ENCODE results near the gene ADRA2B. TPM values are rescaled to one million over a fixed set of nuclear protein-coding genes. Genes with fewer than 3 reads are reported as not detected.

ADRA2B gene
- total and polyA plus RNA-seq, 2 donors (not counting 1 experiment from before 2014, with no cell fraction given), result 0.07 TPM; not detected in 1

DNA sequence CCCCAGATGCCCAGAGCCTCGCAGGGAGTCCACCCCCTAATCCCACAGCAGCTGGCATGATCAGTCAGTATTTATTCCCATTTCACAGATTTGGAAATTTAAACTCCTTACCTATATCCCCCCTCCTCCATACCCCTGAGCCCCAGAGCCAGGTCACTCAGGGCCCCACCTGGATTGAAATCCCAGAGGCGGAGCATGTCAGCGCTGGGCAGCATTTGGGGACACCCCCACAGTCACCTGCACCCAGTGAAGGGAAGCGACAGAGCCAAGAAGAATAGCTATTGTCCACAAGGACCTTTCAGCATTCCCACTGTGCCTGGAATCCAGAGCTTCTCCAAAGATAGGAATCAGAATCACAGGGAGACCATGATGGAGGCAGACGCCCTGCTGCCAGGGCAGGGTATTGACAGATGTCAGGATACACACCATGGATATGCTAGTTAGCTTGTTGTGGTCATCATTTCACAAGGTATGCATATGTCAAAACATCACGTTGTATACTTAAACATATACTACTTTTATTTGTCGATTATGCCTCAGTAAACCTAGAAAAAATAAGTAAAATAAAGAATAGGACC lies 22.9 kb upstream of the ADRA2B start:
- Histone ChIP-seq H3K4me3 (replicated peaks in 1 of 4; ENCODE audit: control extremely low read depth in 1 of 4, insufficient read depth in 1 of 4, low read depth in 3 of 4, low read length in 4 of 4) (no peak overlapping the region), H2AFZ (ENCODE audit: low read length) (no peak overlapping the region), H3K4me1 (ENCODE audit: control insufficient read depth, extremely low read depth, insufficient read depth, low read length) (no peaks in the 10 kb centered on the region), H3K36me3 (ENCODE audit: control insufficient read depth, insufficient read depth, low read length) (no peaks in the 10 kb centered on the region), H3K27me3 (ENCODE audit: control insufficient read depth, insufficient read depth, low read length) (peaks cover 11% of the 10 kb centered on the region), H3K27ac (ENCODE audit: insufficient read depth, low read length) (no peak overlapping the region), H3K9ac (ENCODE audit: insufficient read depth, low read length) (no peak overlapping the region), H3K79me2 (ENCODE audit: control insufficient read depth, insufficient read depth, low read length) (no peaks in the 10 kb centered on the region), H3K4me2 (ENCODE audit: extremely low read depth, insufficient read depth, low read length) (no peak overlapping the region), H3K9me3 (ENCODE audit: control insufficient read depth, insufficient read depth, low read depth, low read length) (no peaks in the 10 kb centered on the region), H4K20me1 (ENCODE audit: control insufficient read depth, extremely low read depth, insufficient read depth, low read length) (no peaks in the 10 kb centered on the region)
- DNase-seq (ENCODE audit: low read depth in 2 of 2), result no peak
- TF ChIP-seq EZH2 (IDR thresholded peaks at IDR 0.05; ENCODE audit: low read length, missing control alignments), result no peak
- TF ChIP-seq CTCF (conservative IDR thresholded peaks at IDR 0.05 in 1 of 2, IDR thresholded peaks at IDR 0.05 in 1 of 2; ENCODE audit: low read depth in 1 of 2, low read length in 2 of 2), result no peak

- Histone ChIP-seq H3K4me3 (replicated peaks in 1 of 4; ENCODE audit: control extremely low read depth in 1 of 4, insufficient read depth in 1 of 4, low read depth in 3 of 4, low read length in 4 of 4) (no peak within 1 kb of the TSS), H3K36me3 (ENCODE audit: control insufficient read depth, insufficient read depth, low read length) (no peaks in the 10 kb centered on the region), H3K9ac (ENCODE audit: insufficient read depth, low read length) (no peak within 1 kb of the TSS), H3K27ac (ENCODE audit: insufficient read depth, low read length) (no peak within 1 kb of the TSS), H3K4me1 (ENCODE audit: control insufficient read depth, extremely low read depth, insufficient read depth, low read length) (no peaks in the 10 kb centered on the region), H3K79me2 (ENCODE audit: control insufficient read depth, insufficient read depth, low read length) (no peaks in the 10 kb centered on the region), H4K20me1 (ENCODE audit: control insufficient read depth, extremely low read depth, insufficient read depth, low read length) (no peaks in the 10 kb centered on the region), H3K4me2 (ENCODE audit: extremely low read depth, insufficient read depth, low read length) (no peak within 1 kb of the TSS), H3K9me3 (ENCODE audit: control insufficient read depth, insufficient read depth, low read depth, low read length) (no peaks in the 10 kb centered on the region), H2AFZ (ENCODE audit: low read length) (no peak within 1 kb of the TSS), H3K27me3 (ENCODE audit: control insufficient read depth, insufficient read depth, low read length) (peaks cover 17% of the 10 kb centered on the region)
- TF ChIP-seq CTCF (conservative IDR thresholded peaks at IDR 0.05 in 1 of 2, IDR thresholded peaks at IDR 0.05 in 1 of 2; ENCODE audit: low read depth in 1 of 2, low read length in 2 of 2), result peak; percentile 53 to 60
- TF ChIP-seq EZH2 (IDR thresholded peaks at IDR 0.05; ENCODE audit: low read length, missing control alignments), result no peak
- peak; percentile 23 to 38 for DNase-seq (ENCODE audit: low read depth in 2 of 2)
Measured at GRCh38 chr2:96138179-96139145, 22.1 kb upstream of the ADRA2B start, which contains the start of gene ASTL. Gene ASTL, minus strand, starts transcription at chr2:96138502. Its CDS starts 66 bp downstream, at chr2:96138436.
